DND-41 (cell line): ENCODE measurements around the gene MACROD2.
A peak's percentile ranks its signal among the peaks of the same experiment; 100 is the strongest.

Experiments
- ATAC-seq: fragments of 200-7000 bp; cut with Tn5 transposase; 3 replicates; pipeline ENCODE4 v1.9.1; 2021; ENCODE audit warnings: low read depth; ENCODE audit not compliant: insufficient read depth
- DNase-seq: peaks from one replicate; pipeline ENCODE4 v3.0.0-alpha.2; 2020
- H2AFZ ChIP-seq: 2 replicates; pipeline ENCODE4 v1.6.0; 2012; ENCODE audit warnings: low read depth, low read length
- H3K27ac ChIP-seq: 2 replicates; pipeline ENCODE4 v1.5.1; 2012; ENCODE audit warnings: low read length, inconsistent platforms
- H3K27me3 ChIP-seq: fragments of 200-600 bp; sonication (generic); 2 replicates; pipeline ENCODE4 v1.6.0; 2012; ENCODE audit warnings: low read length, mild to moderate bottlenecking, inconsistent platforms; ENCODE audit not compliant: insufficient read depth, poor library complexity
- H3K36me3 ChIP-seq: 2 replicates; pipeline ENCODE4 v1.5.1; 2012; ENCODE audit warnings: low read length, inconsistent platforms; ENCODE audit not compliant: insufficient read depth
- H3K4me1 ChIP-seq: 2 replicates; pipeline ENCODE4 v1.5.1; 2012; ENCODE audit warnings: mild to moderate bottlenecking, low read length; ENCODE audit not compliant: insufficient read depth
- H3K4me2 ChIP-seq: 2 replicates; pipeline ENCODE4 v1.6.0; 2012; ENCODE audit warnings: mild to moderate bottlenecking, moderate library complexity, low read length, inconsistent platforms; ENCODE audit not compliant: insufficient read depth
- H3K4me3 ChIP-seq, 2 experiments: fragments of 200-600 bp in 1 of 2; shearing (Covaris generic) in 1 of 2; 2 replicates each; pipeline ENCODE4 v1.5.1; 2012 to 2016; ENCODE audit warnings: inconsistent platforms in 2 of 2, low read length in 2 of 2, mild to moderate bottlenecking in 2 of 2, low read depth in 1 of 2, moderate library complexity in 1 of 2
- H3K79me2 ChIP-seq: 2 replicates; pipeline ENCODE4 v1.6.0; 2012; ENCODE audit warnings: low read length, inconsistent platforms; ENCODE audit not compliant: insufficient read depth
- H3K9ac ChIP-seq: 2 replicates; pipeline ENCODE4 v1.6.0; 2012; ENCODE audit warnings: low read depth, mild to moderate bottlenecking, inconsistent platforms, low read length, moderate library complexity
- H3K9me3 ChIP-seq: 2 replicates; pipeline ENCODE4 v1.5.1; 2012; ENCODE audit warnings: low read length, moderate library complexity, mild to moderate bottlenecking, inconsistent platforms; ENCODE audit not compliant: insufficient read depth, severe bottlenecking
- H4K20me1 ChIP-seq: 2 replicates; pipeline ENCODE4 v1.6.0; 2012; ENCODE audit warnings: low read length; ENCODE audit not compliant: insufficient read depth
- EZH2 ChIP-seq: IDR thresholded peaks from 3 replicates; pipeline ENCODE4 v1.6.1; 2012; ENCODE audit warnings: borderline replicate concordance, low read depth, mild to moderate bottlenecking, moderate library complexity, low read length, inconsistent platforms; ENCODE audit not compliant: severe bottlenecking
- TF ChIP-seq, protein P1 (sequence below): IDR thresholded peaks from 2 replicates; pipeline ENCODE4 v1.5.1; 2012; ENCODE audit warnings: borderline replicate concordance, low read length, moderate library complexity, mild to moderate bottlenecking; ENCODE audit not compliant: poor library complexity, severe bottlenecking; ENCODE audit errors: extremely low read depth

The MACROD2 gene

DNA sequence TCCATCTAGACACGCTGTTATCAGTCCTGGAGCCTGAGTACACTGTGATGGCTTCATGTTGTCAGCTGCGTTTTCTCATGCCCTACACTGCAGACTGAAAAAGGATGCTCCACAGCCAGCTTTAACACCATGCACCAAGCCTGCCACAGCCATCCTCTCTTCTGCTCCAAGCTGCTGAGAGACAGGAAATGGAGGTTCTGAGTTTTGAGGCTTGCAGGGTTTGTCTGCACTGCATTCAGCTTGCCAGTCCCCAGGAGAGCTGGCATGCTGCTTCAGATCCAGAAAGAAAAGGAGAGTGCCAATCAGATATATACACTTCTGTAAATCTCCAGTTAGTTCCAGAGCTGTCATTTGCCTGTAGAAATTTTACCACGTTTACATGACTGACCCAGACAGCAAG lies 892.8 kb downstream of the MACROD2 start:
- H3K4me2 ChIP-seq: peak overlapping the region; percentile 4
- no peaks in the 10 kb centered on the region for H3K27me3 ChIP-seq
- H3K27ac ChIP-seq: no peak overlapping the region; the same call in 1 of the 2 replicates
- ATAC-seq (peak; percentile 82), DNase-seq (peak; percentile 34)
- no peaks in the 10 kb centered on the region for H4K20me1 ChIP-seq
- no peaks in the 10 kb centered on the region for H3K36me3 ChIP-seq
- TF ChIP-seq EZH2: no peak
- TF ChIP-seq, protein P1, sequence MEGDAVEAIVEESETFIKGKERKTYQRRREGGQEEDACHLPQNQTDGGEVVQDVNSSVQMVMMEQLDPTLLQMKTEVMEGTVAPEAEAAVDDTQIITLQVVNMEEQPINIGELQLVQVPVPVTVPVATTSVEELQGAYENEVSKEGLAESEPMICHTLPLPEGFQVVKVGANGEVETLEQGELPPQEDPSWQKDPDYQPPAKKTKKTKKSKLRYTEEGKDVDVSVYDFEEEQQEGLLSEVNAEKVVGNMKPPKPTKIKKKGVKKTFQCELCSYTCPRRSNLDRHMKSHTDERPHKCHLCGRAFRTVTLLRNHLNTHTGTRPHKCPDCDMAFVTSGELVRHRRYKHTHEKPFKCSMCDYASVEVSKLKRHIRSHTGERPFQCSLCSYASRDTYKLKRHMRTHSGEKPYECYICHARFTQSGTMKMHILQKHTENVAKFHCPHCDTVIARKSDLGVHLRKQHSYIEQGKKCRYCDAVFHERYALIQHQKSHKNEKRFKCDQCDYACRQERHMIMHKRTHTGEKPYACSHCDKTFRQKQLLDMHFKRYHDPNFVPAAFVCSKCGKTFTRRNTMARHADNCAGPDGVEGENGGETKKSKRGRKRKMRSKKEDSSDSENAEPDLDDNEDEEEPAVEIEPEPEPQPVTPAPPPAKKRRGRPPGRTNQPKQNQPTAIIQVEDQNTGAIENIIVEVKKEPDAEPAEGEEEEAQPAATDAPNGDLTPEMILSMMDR: no peak
- H2AFZ ChIP-seq: peak overlapping the region; percentile 61
- H3K79me2 ChIP-seq: no peaks in the 10 kb centered on the region
- no peaks in the 10 kb centered on the region for H3K9me3 ChIP-seq
- H3K4me1 ChIP-seq: peaks cover 11% of the 10 kb centered on the region
- H3K4me3 ChIP-seq: no peak overlapping the region
- H3K9ac ChIP-seq: no peak overlapping the region

DNA sequence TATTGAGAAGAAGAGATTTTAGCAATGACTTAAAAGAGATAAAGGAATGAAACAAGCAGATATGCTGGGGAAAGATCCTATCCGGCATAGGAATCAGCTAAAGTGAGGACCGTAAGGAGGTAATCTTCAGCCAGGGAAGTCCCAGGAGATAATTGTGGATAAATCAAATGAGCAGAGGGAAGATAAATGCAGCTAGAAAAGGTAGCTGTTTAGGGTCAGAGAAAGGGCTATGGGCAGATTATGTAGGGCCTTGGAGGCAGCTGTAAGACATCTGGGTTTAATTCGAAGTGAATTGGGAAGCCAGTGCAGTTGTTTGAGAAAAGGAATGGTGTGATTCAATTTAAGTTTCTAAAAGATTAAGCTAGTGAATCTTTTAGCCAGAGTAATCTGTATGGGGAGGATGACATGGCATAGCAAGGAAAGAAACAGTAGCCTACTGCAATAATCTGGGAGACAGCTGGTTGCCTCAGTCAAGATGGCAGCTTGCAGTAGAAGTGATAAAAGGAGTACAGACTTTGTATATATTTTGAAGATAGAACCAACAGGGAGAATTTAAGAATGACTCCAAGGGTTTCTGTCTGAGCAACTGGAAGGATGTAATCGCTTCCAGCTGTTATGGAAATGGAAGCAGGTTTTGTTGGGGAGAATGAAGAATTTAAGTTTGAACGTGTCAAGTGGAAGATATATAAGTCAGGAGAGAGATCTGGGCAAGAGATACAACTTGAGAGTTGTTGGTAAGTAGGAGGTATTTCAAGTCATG lies 894.4 kb downstream of the MACROD2 start:
- H4K20me1 ChIP-seq: no peaks in the 10 kb centered on the region
- ATAC-seq (no peak), DNase-seq (no peak)
- no peaks in the 10 kb centered on the region for H3K9me3 ChIP-seq
- H3K4me1 ChIP-seq: peaks cover 11% of the 10 kb centered on the region
- H3K4me3 ChIP-seq: no peak overlapping the region
- H3K79me2 ChIP-seq: no peaks in the 10 kb centered on the region
- H3K27ac ChIP-seq: no peak overlapping the region
- no peak for TF ChIP-seq EZH2
- TF ChIP-seq, protein P1: no peak
- H3K9ac ChIP-seq: no peak overlapping the region
- H2AFZ ChIP-seq: no peak overlapping the region
- no peaks in the 10 kb centered on the region for H3K36me3 ChIP-seq
- no peaks in the 10 kb centered on the region for H3K27me3 ChIP-seq
- no peak overlapping the region for H3K4me2 ChIP-seq

DNA sequence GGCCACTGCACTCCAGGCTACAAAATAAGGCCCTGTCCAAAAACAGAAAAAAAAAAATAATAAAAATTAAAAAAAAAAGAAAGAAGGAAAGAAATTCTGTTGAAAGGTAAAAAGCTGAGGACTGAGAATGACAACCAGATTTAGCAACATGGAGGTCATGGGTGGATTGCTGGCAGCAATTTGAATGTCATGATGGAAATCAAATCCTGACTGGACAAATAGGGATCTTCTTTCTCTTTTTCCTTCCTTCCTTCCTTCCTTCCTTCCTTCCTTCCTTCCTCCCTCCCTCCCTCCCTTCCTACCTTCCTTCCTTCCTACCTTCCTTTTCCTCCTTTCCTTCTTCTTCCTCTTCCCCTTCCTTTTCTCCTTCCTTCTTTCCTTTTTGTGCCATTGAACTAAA lies 895.4 kb downstream of the MACROD2 start:
- no peak overlapping the region for H2AFZ ChIP-seq
- no peaks in the 10 kb centered on the region for H3K79me2 ChIP-seq
- TF ChIP-seq, protein P1: no peak
- TF ChIP-seq EZH2: no peak
- H3K4me3 ChIP-seq: no peak overlapping the region
- H4K20me1 ChIP-seq: no peaks in the 10 kb centered on the region
- ATAC-seq (no peak), DNase-seq (no peak)
- no peaks in the 10 kb centered on the region for H3K9me3 ChIP-seq
- peaks cover 11% of the 10 kb centered on the region for H3K4me1 ChIP-seq
- no peak overlapping the region for H3K4me2 ChIP-seq
- no peaks in the 10 kb centered on the region for H3K36me3 ChIP-seq
- no peaks in the 10 kb centered on the region for H3K27me3 ChIP-seq
- H3K27ac ChIP-seq: no peak overlapping the region
- no peak overlapping the region for H3K9ac ChIP-seq
